ENCODE data around the gene CAMSAP2.

The CAMSAP2 gene

GRCh38 chr1:200753650-200754198 lies 15.0 kb downstream of the CAMSAP2 start:
- DNase-seq: no peak
- no peaks in the 10 kb centered on the region for H3K36me3 ChIP-seq (replicated peaks; ENCODE audit: insufficient read depth, low read length)

GRCh38 chr1:200755456-200755855 lies 16.8 kb downstream of the CAMSAP2 start:
- H3K79me2 ChIP-seq (ENCODE audit: low read length): peaks cover 6% of the 10 kb centered on the region; the same call in 1 of the 2 replicates
- no peak overlapping the region for H3K27ac ChIP-seq (ENCODE audit: low read length)
- H3K9ac ChIP-seq (ENCODE audit: low read length): no peak overlapping the region
- no peak overlapping the region for H2AFZ ChIP-seq (ENCODE audit: low read length)
- no peak overlapping the region for H3K4me3 ChIP-seq (ENCODE audit: low read length)
- no peaks in the 10 kb centered on the region for H3F3A ChIP-seq (ENCODE audit: insufficient read depth, low read length)
- TF ChIP-seq EZH2 (optimal IDR thresholded peaks at IDR 0.05; ENCODE audit: low read depth, low read length) (no peak), EZH2phosphoT487 (IDR thresholded peaks at IDR 0.05; ENCODE audit: low read length) (no peak), CTCF (IDR thresholded peaks at IDR 0.05; ENCODE audit: low read length) (no peak)
- H3K36me3 ChIP-seq (replicated peaks; ENCODE audit: insufficient read depth, low read length): no peaks in the 10 kb centered on the region
- no peaks in the 10 kb centered on the region for H3K4me1 ChIP-seq (ENCODE audit: low read length)
- H3K4me2 ChIP-seq (ENCODE audit: low read depth, low read length): no peak overlapping the region
- H3K9me3 ChIP-seq (replicated peaks; ENCODE audit: insufficient read depth, low read length): no peaks in the 10 kb centered on the region
- H3K9me2 ChIP-seq (replicated peaks; ENCODE audit: insufficient read depth, low read length): no peaks in the 10 kb centered on the region
- no peaks in the 10 kb centered on the region for H3K27me3 ChIP-seq (replicated peaks; ENCODE audit: insufficient read depth, low read length)
- H4K20me1 ChIP-seq (ENCODE audit: insufficient read depth, low read length): no peaks in the 10 kb centered on the region
- DNase-seq: no peak

More at GRCh38 chr1:200753650-200754198, 15.0 kb downstream of the CAMSAP2 start:
- Histone ChIP-seq H4K20me1 (ENCODE audit: insufficient read depth, low read length) (no peaks in the 10 kb centered on the region), H3F3A (ENCODE audit: insufficient read depth, low read length) (no peaks in the 10 kb centered on the region), H3K9me3 (replicated peaks; ENCODE audit: insufficient read depth, low read length) (no peaks in the 10 kb centered on the region), H3K9me2 (replicated peaks; ENCODE audit: insufficient read depth, low read length) (no peaks in the 10 kb centered on the region), H2AFZ (ENCODE audit: low read length) (no peak overlapping the region), H3K4me3 (ENCODE audit: low read length) (no peak overlapping the region), H3K27ac (ENCODE audit: low read length) (no peak overlapping the region), H3K4me2 (ENCODE audit: low read depth, low read length) (no peak overlapping the region), H3K79me2 (ENCODE audit: low read length) (peaks cover 13% of the 10 kb centered on the region; the same call in 1 of the 2 replicates), H3K27me3 (replicated peaks; ENCODE audit: insufficient read depth, low read length) (no peaks in the 10 kb centered on the region), H3K4me1 (ENCODE audit: low read length) (no peaks in the 10 kb centered on the region), H3K9ac (ENCODE audit: low read length) (no peak overlapping the region)
- TF ChIP-seq CTCF (IDR thresholded peaks at IDR 0.05; ENCODE audit: low read length) (no peak), EZH2phosphoT487 (IDR thresholded peaks at IDR 0.05; ENCODE audit: low read length) (no peak), EZH2 (optimal IDR thresholded peaks at IDR 0.05; ENCODE audit: low read depth, low read length) (no peak)

GRCh38 chr1:200762089-200762488 lies 23.4 kb downstream of the CAMSAP2 start:
- peaks cover 6% of the 10 kb centered on the region; the same call in 1 of the 2 replicates for H3K79me2 ChIP-seq (ENCODE audit: low read length)
- no peaks in the 10 kb centered on the region for H3K4me1 ChIP-seq (ENCODE audit: low read length)
- no peak overlapping the region for H3K4me3 ChIP-seq (ENCODE audit: low read length)
- no peak overlapping the region for H3K27ac ChIP-seq (ENCODE audit: low read length)
- no peak overlapping the region for H3K9ac ChIP-seq (ENCODE audit: low read length)
- H3F3A ChIP-seq (ENCODE audit: insufficient read depth, low read length): no peaks in the 10 kb centered on the region
- no peaks in the 10 kb centered on the region for H3K9me2 ChIP-seq (replicated peaks; ENCODE audit: insufficient read depth, low read length)
- no peak overlapping the region for H2AFZ ChIP-seq (ENCODE audit: low read length)
- no peak for DNase-seq
- 0 out of 2 replicates have a peak, but pooled peaks cover 2% of the 10 kb centered on the region for H3K36me3 ChIP-seq (replicated peaks; ENCODE audit: insufficient read depth, low read length)
- no peaks in the 10 kb centered on the region for H4K20me1 ChIP-seq (ENCODE audit: insufficient read depth, low read length)
- H3K27me3 ChIP-seq (replicated peaks; ENCODE audit: insufficient read depth, low read length): no peaks in the 10 kb centered on the region
- TF ChIP-seq EZH2phosphoT487 (IDR thresholded peaks at IDR 0.05; ENCODE audit: low read length): no peak
- no peak for TF ChIP-seq CTCF (IDR thresholded peaks at IDR 0.05; ENCODE audit: low read length)
- no peak for TF ChIP-seq EZH2 (optimal IDR thresholded peaks at IDR 0.05; ENCODE audit: low read depth, low read length)
- no peak overlapping the region for H3K4me2 ChIP-seq (ENCODE audit: low read depth, low read length)
- H3K9me3 ChIP-seq (replicated peaks; ENCODE audit: insufficient read depth, low read length): no peaks in the 10 kb centered on the region
